GM12891 (cell line): ENCODE data around the gene RFX2.

ENCODE experiments used
- POLR2A ChIP-seq: IDR thresholded peaks from 2 replicates; pipeline ENCODE4 v1.6.1; 2011; ENCODE audit warnings: low read depth, low read length, control low read depth
- POLR2AphosphoS5 ChIP-seq: IDR thresholded peaks from 2 replicates; pipeline ENCODE4 v1.6.1; 2011; ENCODE audit warnings: low read depth, low read length, control low read depth
- POU2F2 ChIP-seq: IDR thresholded peaks from 2 replicates; pipeline ENCODE4 v1.6.1; 2011; ENCODE audit warnings: low read depth, mild to moderate bottlenecking, control low read depth, low read length, moderate library complexity

- no peak for TF ChIP-seq POLR2AphosphoS5
- no peak for TF ChIP-seq POLR2A
- TF ChIP-seq POU2F2, result no peak
Observed at GRCh38 chr19:6041071-6041470, 69.2 kb downstream of the RFX2 start.
